Stimulated activated CD4-positive, alpha-beta T cell treated with anti-CD3 and anti-CD28 coated beads, Interleukin-4, amount 100 ng/mL, for 1 hour (primary cell): Measurements from ENCODE around the gene OR4D6.
"Not testable (repeated sequence)": the region's sequence is repeated elsewhere in the genome, so short reads cannot be mapped to it uniquely, and the experiment has no call there.

ENCODE experiments used
- DNase-seq: peaks from one replicate; pipeline ENCODE4 v3.0.0-alpha.2; 2020

The OR4D6 gene

DNA sequence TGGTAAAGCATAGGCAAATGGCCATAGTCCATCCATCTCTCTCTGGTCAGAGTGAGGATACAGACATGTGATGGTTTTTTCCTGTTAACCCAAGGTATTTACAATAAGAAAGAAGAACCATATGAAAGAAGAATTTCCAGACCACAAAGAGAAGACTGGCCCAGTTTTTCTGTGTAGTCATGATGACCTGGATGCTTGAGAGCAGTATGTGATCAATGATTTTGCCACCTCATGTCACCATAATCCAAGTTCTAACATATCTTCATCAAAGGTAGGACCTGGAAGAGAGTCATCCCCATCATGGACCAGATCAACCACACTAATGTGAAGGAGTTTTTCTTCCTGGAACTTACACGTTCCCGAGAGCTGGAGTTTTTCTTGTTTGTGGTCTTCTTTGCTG is at the start of gene OR4D6:
OR4D6 (plus strand) TSS at position 301 of the 400 bp plus-strand sequence; CDS start at position 301, 0 bp downstream.
- DNase-seq: no peak

DNA sequence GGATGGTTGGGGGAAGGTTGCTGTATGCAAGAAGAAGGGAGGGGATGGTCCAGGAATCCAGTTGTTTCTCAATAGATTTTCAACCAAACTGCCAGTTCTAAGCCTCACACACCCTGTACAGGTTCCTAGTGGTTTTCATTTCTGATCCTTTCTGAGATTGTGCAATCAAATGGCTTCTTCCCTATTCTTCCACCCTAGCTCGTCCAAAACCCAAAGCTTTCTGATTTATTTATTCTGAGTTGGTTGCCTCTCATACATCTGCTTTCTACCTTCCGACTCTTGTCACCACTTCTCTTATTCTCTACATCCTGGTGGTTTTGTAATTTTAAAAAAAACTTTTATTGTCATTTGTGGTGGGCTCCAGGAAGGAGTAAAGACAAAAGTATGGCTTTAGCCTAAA is 43.1 kb upstream of the OR4D6 start:
- no peak for DNase-seq

DNA sequence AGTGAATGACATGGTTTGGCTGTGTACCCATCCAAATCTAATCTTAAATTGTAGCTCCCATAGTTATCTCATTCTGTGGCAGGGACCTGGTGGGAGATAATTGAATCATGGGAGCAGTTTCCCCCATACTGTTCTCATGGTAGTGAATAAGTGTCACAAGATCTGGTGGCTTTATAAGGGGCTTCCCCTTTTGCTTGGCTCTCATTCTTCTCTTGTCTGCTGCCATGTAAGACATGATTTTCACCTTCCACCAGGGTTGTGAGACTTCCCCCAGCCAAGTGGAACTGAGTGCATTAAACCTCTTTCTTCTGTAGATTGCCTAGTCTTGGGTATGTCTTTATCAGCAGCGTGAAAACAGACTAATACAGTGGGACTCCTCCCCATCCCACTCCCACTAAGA is 41.6 kb upstream of the OR4D6 start:
- DNase-seq: no peak

DNA sequence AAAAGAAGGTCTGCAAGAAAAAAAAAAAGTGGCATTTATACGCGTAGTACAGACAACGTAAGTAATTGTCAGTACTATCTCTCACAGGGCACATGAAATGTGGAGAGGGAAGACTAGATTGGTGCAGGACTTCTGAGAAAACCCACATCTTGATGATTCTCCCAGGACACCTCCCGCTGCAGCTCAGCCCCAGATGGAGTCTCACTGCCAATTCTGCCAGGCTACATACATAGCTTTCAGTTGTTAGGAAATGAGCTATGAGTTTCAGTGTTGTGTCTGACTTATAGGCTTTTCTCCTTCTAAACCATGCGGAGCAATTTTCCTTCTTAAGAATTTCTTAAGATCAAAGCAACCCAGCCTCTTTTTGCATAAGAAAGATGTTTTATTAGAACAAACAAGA is 40.1 kb upstream of the OR4D6 start:
- no peak for DNase-seq

DNA sequence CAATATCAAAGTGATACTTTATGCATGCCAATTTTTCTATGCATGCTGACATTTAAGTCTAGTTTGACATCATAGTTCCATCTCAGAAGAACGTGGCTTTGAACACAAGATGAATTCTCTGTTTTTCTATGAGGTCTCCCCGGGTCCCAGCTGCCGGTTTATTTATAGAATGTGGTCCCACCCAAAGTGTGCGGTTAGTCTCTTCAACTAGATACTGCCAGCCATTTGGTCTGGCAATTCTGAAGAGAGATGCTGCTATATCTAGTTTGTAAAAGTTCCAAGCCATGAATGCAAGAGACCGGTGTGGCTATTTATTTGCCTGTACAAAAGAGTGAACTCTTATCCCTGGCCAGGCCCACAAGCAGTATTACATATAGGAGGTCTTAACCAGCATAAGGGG is 39.7 kb upstream of the OR4D6 start:
- DNase-seq: no peak

DNA sequence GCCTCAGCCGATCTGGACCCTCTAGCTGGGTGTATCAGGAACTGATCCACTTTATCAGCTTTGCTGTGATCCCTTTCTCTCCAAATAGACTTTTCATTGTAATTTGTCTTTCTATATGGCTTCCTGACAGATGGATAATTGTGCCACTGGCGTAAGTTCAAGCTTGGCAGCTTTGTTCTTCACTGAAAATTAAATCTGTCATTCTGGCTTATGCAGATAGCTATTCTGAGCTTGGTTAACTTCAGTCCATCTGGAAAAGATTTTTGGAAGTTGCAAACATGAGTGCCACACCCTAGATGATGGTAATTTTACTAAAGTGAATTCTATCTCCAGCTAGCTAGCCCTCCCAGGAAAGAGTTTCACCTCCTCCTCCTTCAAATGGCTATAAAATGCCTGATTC is 38.6 kb upstream of the OR4D6 start:
- DNase-seq: no peak

DNA sequence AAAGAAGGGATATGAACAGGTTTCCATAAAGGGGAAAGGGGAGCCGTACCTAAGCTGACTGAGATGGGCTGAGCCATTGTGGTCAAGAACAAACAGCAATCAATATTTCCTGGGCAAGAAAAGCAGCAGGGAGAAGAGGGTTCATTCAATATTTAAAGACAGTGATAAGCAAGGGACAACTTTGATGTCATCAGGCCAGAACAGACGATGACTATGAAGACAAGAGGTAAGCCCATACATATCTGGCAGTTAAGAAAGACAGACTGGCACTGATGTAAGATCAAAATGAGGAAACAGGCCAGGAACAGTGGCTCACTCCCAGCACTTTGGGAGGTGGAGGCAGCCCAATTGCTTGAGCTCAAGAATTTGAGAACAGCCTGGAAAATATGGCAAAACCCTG is 32.9 kb upstream of the OR4D6 start:
- DNase-seq: no peak

DNA sequence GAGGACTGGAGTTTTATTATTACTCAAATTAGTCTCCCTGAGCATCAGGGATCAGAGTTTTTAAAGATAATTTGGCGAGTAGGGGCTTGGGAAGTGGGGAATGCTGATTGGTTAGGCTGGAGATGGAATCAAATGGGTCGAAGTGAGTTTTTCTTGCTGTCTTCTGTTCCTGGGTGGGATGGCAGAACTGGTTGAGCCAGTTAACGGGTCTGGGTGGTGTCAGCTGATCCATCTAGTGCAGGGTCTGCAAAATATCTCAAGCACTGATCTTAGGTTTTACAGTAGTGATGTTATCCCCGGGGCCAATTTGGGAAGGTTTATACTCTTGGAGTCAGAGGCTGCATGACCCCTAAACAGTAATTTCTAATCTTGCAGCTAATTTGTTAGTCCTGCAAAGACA is 31.6 kb upstream of the OR4D6 start:
- no peak for DNase-seq

DNA sequence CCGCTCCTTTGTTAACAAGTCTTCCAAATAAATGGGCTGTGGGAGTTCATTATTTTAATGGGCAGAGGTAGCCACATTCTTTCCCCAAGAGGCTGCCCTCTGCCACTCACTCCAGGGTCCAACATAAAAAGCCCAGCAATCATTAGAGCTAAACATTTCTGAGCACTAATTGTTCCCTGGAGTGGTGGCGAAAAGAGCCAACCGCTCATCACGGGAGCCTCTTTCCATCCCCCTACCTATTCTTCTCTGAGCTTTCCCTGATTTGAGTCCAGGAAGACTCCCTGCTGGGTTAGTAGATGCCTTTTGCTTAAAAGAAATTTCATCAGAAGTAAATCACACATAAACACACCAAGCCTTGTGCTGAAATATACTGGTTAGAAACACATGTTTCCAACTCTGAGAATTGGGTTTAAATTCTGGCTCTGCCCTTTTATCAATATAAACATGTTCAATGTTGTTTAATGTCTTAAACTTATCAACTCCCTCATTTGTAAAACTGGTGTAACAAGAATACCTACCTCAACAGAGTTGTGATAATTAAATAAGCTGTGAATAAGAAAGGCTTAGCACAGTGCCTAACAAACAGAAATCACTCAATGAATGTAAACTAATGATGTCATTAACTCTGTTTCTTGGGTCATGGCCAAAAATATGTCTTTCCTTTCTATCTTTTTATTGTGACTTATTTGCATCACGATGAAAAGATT is 30.2 kb upstream of the OR4D6 start, which contains the start of gene OR5A2:
OR5A2 (minus strand) TSS at position 53 of the 707 bp plus-strand sequence. CDS start 3,460 bp downstream, outside the sequence.
- DNase-seq: no peak

DNA sequence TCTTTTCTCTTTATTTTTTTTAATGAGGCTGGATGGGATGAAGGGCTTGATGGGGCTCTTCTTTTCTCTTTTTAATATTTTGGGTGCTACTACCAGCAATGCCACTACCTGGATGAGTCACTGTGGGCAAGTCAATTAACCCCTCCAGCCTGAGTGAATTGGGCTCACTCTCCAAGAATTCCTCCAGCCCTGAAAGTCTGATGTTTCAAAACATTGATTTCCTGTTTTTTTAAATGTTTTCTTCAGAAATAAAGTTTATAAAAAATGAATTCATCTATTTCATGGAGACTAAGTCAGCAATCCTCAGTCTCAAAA is 29.7 kb upstream of the OR4D6 start:
- no peak for DNase-seq

DNA sequence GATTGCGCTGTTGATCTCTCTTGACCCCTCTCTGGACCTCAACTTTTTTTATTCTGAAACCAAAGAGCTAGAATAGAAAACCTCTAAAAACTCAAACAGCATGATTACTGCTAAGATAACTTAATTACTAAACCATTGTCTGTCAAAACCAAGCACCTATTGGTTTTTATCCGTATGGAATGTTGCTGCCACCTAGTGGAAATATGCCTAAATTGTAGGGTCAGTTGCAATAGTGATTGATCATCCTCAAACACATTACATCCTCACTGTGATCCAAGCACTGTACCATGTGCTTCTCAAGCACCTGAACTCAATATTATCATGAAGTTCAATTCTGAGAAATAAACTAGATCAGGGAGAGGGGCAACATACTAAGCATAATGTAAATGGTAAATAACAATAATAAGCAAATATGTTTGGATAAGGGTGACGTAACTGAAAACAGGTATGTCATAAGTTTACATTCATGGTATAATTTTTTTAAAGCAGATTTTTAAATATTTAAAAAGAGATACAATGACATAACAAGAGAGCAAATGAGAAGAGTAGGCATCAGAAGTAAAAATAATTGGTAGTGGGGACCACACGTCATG is 26.7 kb upstream of the OR4D6 start:
- no peak for DNase-seq

DNA sequence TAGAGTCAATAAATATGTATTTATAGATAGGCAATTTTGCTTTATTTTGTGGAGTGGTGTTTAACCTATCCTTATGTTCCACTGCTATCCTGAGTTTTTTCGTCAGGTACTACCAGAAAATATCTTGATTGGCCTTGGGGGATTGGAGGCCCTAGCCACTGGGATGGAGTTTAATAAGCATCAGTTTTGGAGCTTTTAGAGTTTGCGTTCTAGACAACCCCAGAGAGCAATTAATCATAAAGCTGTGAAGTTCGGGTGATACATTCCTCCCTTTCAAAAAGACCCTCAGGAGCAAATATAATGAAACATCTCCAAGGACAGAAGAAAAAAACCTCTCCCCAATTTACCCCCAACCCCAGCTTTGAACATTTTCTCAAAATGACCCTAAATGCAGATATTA is 20.6 kb upstream of the OR4D6 start, which contains the start of gene OR5A1:
OR5A1 (plus strand) TSS at position 301 of the 400 bp plus-strand sequence. CDS start 6,700 bp downstream, outside the sequence.
- no peak for DNase-seq

DNA sequence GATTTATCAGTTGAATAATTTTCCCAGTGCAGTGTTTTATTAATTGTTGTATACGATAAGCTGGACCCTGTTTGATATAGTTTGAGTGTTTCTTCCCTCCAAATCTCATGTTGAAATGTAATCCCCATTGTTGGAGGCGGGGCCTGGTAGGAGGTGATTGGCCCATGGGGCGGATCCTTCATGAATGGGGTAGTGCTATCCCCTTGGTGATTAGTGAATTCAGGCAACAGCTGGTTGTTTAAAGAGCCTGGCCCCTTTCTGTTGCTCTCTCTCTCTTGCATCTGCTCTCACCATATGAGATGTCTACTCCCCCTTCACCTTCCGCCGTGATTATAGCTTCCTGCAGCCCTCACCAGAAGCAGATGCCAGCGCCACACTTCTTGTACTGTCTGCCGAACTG is 19.0 kb upstream of the OR4D6 start:
- no peak for DNase-seq

DNA sequence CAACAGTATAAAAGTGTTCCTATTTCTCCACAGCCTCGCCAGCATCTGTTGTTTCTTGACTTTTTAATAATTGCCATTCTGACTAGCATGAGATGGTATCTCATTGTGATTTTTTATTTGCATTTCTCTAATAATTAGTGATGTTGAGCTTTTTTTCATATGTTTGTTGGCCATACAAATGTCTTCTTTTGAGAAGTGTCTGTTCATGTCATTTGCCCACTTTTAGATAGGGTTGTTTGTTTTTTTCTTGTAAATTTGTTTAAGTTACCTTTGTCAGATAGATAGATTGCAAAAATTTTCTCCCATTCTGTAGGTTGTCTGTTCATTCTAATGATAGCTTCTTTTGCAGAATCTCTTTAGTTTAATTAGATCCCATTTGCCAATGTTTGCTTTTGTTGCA is 11.1 kb upstream of the OR4D6 start:
- not testable (repeated sequence) for DNase-seq

DNA sequence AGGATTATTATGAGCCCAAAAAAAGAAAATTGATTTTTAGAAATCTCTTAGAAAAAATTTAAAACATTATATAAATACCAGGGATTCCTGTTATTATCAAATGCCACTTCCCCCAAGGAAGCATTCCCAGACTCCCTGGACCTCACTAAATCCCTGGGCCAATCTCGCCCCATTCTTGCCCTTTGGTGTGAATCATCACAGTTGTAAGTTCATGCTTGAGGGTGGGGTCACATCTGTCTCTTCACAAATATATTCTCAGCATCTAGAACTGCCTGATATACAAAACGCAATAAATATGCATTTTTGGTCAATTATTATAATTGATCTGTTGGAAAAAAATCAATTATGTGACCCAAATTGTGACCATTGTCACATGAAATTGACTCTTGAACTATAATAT is 8.3 kb upstream of the OR4D6 start:
- no peak for DNase-seq

DNA sequence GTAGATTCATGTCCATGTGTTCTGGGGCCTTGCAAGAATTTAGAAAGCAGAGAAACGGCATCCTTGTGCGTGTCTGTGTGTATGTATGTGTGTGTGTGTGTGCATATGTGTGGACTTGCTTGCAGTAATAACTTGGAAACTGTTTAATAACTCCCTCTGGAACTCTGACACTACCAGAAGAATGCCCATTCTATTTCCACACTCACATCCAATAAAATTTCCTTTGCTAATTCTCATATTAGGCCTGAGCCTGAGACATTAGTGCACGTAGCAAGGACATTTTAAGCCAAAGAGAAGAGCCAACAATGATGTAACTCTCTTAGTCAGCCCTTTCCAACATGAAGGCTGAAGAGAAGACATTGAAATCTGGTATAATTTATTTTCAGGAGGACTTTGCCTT is 3.2 kb downstream of the OR4D6 start:
- DNase-seq: no peak

DNA sequence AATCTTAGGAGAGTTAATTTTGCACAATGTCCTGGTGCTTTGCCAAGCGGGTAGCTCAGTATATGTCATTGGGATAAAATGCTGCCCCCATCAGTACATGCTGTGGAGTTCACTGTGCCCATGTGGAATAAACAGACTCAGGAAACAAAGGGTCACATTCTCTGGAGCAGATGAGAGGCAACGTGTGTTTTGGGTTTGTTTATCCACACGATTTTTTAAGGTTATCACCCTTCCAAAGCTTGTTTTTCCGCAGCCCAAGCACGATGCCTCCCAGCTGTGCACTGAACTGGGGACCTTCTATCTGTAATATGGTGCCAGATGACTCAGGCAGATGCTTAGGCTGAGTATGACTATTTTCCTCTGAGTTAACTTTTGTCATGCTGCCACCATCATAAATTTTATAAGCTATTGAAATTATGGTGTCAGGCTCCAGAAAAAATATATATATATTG is 6.5 kb downstream of the OR4D6 start:
- no peak for DNase-seq

DNA sequence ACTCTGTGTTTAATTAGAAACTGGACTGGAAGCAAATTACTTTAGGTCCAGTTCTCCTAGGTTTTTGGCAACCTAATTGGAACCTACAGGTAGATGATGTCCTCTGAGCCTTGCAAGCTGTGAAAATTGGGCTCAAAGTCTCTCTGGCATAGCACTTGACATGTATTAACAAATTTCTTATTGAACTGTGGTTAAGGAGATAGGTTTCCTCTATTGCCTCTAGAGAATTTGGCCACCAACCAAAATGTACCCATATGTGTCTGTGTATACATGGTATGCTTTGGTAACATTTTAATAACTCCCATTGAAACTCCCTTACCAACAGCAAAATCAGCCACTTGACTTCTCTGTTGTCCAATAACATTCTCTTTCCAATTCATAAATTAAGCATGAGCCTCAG is 16.3 kb downstream of the OR4D6 start, which contains the start of gene OR4D10:
OR4D10 (plus strand) TSS at position 301 of the 400 bp plus-strand sequence. CDS start 4,115 bp downstream, outside the sequence.
- no peak for DNase-seq

DNA sequence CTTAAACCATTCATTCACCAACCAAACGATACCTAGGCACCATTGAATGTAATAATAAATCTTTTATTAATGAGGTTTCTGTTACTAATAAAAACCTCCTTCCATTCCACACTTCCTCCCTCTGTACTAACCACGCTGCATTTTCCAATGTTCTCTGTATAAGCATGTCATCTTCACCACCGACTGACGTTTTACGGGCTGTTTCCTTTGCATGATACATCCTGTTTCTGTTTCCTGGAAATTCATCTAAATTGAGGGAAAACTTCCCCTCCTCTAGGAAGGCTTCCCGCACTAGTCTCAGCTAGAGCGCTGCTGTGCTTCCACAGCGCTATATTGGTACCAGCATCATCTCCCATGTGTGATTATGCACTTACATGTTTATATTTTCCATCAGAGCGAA is 18.4 kb downstream of the OR4D6 start:
- DNase-seq: no peak

DNA sequence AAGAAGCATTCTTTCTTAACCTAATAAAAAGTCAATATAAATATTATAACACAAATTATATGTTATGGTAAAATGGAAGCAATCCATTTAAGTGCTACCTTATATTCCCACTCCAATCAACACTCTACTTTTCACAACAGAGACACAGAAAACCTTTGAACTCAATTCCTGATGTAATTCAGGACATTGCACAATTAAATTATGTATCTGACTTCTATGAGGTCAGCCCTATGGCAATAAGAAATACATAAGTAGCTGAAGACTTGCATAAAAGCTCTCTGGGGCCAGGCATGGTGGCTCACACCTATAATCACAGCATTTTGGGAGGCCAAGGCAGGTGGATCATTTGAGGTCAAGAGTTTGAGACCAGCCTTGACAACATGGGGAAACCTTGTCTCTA is 23.1 kb downstream of the OR4D6 start:
- DNase-seq: no peak

DNA sequence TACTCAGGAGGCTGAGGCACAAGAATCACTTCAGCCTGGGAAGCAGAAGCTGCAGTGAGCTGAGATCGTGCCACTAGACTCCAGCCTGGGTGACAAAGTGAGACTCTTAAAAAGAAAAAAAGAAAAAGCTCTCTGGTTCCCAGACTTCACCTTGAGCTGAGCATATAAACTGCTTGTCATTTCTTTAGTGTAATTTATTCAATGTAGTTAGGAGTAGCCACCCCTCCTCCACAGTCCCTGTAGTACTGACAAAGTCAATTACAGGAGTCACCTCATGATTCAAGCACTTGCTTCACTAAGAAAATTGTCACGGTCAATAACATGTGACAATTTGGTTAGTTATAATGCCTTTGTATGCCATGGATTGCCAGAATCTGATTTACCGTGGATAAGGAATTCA is 23.6 kb downstream of the OR4D6 start:
- no peak for DNase-seq

DNA sequence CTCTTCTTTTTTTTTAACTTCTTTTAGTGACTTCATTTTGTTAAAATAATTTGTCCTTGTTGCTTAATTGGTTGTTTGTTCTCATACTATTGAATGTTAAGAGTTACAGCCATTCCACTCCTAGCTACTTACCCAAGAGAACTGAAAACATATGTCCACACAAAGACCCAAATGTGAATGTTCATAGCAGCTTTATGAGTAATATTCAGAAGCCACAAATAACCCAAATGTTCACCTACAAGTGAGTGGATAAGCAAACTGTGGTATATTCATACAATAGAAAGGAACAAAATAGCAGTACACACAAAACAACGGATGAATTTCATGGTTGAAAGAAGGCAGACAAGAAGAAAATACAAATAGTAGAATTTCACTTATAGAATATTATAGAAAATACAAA is 45.2 kb downstream of the OR4D6 start:
- no peak for DNase-seq

DNA sequence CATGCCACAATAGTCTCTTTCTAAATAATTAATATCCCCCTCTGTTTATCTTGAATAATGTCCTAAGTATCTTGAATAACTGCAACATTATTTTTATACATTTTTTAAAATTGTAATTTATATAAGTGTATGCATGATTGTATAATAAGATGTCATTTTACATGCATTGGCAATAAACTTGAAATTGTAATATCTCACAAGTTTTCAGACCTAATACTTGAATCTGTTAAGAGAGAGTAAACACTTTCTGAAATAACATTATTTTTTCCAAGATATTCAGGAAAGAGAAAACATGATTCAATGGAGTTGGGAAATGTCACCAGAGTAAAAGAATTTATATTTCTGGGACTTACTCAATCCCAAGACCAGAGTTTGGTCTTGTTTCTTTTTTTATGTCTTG is 46.5 kb downstream of the OR4D6 start, which contains the start of gene OR4D11:
OR4D11 (plus strand) TSS at position 301 of the 400 bp plus-strand sequence; CDS start at position 301, 0 bp downstream.
- DNase-seq: no peak
